GM10266 (cell line): Measurements from ENCODE around the gene RHBDF1.

ENCODE experiments used
- DNase-seq: peaks from one replicate; pipeline ENCODE4 v3.0.0; 2012; ENCODE audit errors: extremely low spot score
- CTCF ChIP-seq: IDR thresholded peaks from 2 replicates; pipeline ENCODE4 v1.5.1; 2012; ENCODE audit warnings: mild to moderate bottlenecking, low read depth; ENCODE audit not compliant: control insufficient read depth, insufficient read depth; ENCODE audit errors: missing control alignments

Gene RHBDF1

GRCh38 chr16:116015-116414 is 43.6 kb upstream of the RHBDF1 start:
- no peak for TF ChIP-seq CTCF
- DNase-seq: no peak

DNA sequence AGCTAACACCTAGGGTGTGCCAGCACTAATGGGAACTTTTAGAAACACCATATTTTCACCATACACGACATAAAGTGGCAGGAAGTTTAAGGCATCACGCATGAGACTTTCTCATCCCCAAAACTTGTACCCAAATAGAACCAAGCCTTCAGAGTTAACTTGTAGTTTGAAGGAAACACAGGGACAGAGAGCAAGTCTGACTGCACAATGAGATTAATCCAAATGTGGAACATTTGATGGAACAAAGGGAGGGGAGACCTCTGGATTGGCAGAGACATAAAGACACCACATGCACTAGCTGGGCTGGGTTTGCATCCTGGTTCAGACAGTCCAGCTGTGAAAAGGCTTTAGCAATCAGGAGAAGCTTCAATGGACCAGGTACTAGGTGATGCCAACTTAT is 41.9 kb upstream of the RHBDF1 start:
- TF ChIP-seq CTCF: no peak
- no peak for DNase-seq

DNA sequence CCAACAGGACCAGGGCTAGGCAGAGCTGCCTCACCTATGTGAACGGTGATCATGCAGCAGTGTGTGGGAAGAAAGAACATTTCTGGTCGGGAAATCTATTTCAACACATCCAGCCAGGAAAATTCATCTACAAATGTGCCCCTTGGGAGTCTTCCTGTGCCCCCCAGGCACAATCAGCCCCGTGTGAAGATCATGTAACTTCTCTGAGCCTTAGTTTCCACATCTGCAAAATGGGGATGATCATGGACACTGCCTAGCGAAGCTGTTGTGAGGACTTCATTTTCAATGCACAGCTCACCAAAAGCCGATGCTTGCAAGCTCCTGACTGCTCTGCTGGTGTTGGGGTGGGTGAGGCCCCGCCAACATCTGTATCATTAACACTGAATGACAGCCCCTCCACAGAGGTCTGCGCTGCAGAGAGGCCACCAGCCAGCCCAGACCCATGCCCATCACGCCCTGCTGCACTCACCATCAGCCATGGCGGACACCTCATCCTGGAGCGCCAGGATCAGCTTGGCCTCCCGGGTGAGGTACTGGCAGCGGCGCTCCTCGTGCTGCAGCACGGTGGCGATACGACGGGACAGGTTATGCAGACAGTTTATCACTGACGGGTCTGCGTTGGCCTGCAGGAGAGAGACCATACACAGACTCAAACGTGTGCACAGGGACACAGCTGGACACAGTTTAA is 39.9 kb upstream of the RHBDF1 start:
- DNase-seq: no peak
- no peak for TF ChIP-seq CTCF

GRCh38 chr16:106623-107324 is 34.3 kb upstream of the RHBDF1 start:
- peak; percentile 84 for TF ChIP-seq CTCF
- DNase-seq: peak; percentile 76

- TF ChIP-seq CTCF: no peak
- no peak for DNase-seq
Observed at GRCh38 chr16:105521-105920, 33.1 kb upstream of the RHBDF1 start.

- no peak for DNase-seq
- no peak for TF ChIP-seq CTCF
Observed at GRCh38 chr16:104928-105327, 32.5 kb upstream of the RHBDF1 start.

DNA sequence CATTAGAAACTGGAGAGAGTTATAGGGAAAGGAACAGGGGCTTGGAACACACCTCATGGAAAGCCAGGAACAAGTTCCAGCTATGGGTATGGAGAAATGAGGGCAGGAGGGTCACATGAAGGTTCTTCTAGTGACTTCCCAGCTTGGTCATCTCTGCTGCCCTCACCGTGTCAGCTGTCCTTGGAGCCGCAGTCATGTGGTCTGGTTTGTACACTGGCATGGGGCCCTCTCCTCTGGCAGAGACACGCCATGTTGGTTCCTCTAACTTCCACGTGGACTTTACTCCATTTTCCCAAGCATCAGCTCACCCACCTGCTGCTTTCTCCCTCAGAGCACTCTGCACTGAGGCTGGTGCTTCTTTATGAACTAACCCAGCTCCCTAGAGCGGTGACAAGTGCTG is 31.9 kb upstream of the RHBDF1 start:
- no peak for TF ChIP-seq CTCF
- no peak for DNase-seq
